HEK293 (cell line): ENCODE measurements around the gene GJD3.

Experiments
- ELK4 ChIP-seq: IDR thresholded peaks from 2 replicates; pipeline ENCODE4 v1.6.1; 2011; ENCODE audit warnings: mild to moderate bottlenecking, low read depth, low read length, borderline replicate concordance
- GFI1B ChIP-seq: fragments of 450-650 bp; formaldehyde crosslinking; IDR thresholded peaks from 2 replicates; pipeline ENCODE4 v1.5.1; 2016; ENCODE audit warnings: missing biosample characterization, missing genetic modification characterization
- GLIS1 ChIP-seq: fragments of 450-650 bp; formaldehyde crosslinking; IDR thresholded peaks from 2 replicates; pipeline ENCODE4 v1.5.1; 2016; ENCODE audit warnings: missing biosample characterization, missing genetic modification characterization
- HOXC10 ChIP-seq: sonication (generic); formaldehyde crosslinking; IDR thresholded peaks from 2 replicates; pipeline ENCODE4 v1.8.1; 2023; ENCODE audit warnings: mild to moderate bottlenecking, missing genetic modification reagents
- IKZF3 ChIP-seq: fragments of 450-650 bp; IDR thresholded peaks from 2 replicates; pipeline ENCODE4 v1.5.0; 2018; ENCODE audit warnings: missing biosample characterization, mild to moderate bottlenecking, missing genetic modification characterization, moderate library complexity
- KLF1 ChIP-seq: fragments of 450-650 bp; formaldehyde crosslinking; IDR thresholded peaks from 2 replicates; pipeline ENCODE4 v1.5.1; 2016; ENCODE audit warnings: missing biosample characterization, missing genetic modification characterization
- KLF7 ChIP-seq: fragments of 450-650 bp; formaldehyde crosslinking; IDR thresholded peaks from 2 replicates; pipeline ENCODE4 v1.5.1; 2016; ENCODE audit warnings: missing biosample characterization, missing genetic modification characterization, borderline replicate concordance
- PBX3 ChIP-seq: sonication (generic); formaldehyde crosslinking; IDR thresholded peaks from 2 replicates; pipeline ENCODE4 v1.8.1; 2022; ENCODE audit warnings: mild to moderate bottlenecking, moderate library complexity, missing genetic modification reagents
- PRDM1 ChIP-seq: fragments of 450-650 bp; formaldehyde crosslinking; IDR thresholded peaks from 2 replicates; pipeline ENCODE4; 2016; ENCODE audit warnings: missing biosample characterization, missing genetic modification characterization
- WT1 ChIP-seq: fragments of 450-650 bp; formaldehyde crosslinking; IDR thresholded peaks from 2 replicates; pipeline ENCODE4 v1.5.1; 2016; ENCODE audit warnings: missing biosample characterization, missing genetic modification characterization
- ZBTB44 ChIP-seq: fragments of 450-650 bp; IDR thresholded peaks from 2 replicates; pipeline ENCODE4 v1.5.1; 2018; ENCODE audit warnings: missing biosample characterization, mild to moderate bottlenecking, missing genetic modification characterization
- ZBTB8A ChIP-seq: fragments of 450-650 bp; formaldehyde crosslinking; IDR thresholded peaks from 2 replicates; pipeline ENCODE4 v1.5.1; 2016; ENCODE audit warnings: missing biosample characterization, missing genetic modification characterization
- ZFP37 ChIP-seq: fragments of 450-650 bp; formaldehyde crosslinking; IDR thresholded peaks from 2 replicates; pipeline ENCODE4 v1.5.1; 2016; ENCODE audit warnings: missing biosample characterization, missing genetic modification characterization
- ZNF133 ChIP-seq: fragments of 450-650 bp; formaldehyde crosslinking; IDR thresholded peaks from 2 replicates; pipeline ENCODE4 v1.5.1; 2016; ENCODE audit warnings: missing biosample characterization, missing genetic modification characterization
- ZNF146 ChIP-seq: fragments of 450-650 bp; formaldehyde crosslinking; IDR thresholded peaks from 2 replicates; pipeline ENCODE4 v1.5.1; 2016; ENCODE audit warnings: missing biosample characterization, missing genetic modification characterization
- ZNF175 ChIP-seq: fragments of 450-650 bp; formaldehyde crosslinking; IDR thresholded peaks from 2 replicates; pipeline ENCODE4 v1.5.1; 2016; ENCODE audit warnings: missing biosample characterization, missing genetic modification characterization
- ZNF18 ChIP-seq: fragments of 450-650 bp; formaldehyde crosslinking; IDR thresholded peaks from 2 replicates; pipeline ENCODE4 v1.5.1; 2016; ENCODE audit warnings: missing biosample characterization, missing genetic modification characterization
- ZNF211 ChIP-seq: fragments of 450-650 bp; formaldehyde crosslinking; IDR thresholded peaks from 2 replicates; pipeline ENCODE4 v1.5.1; 2016; ENCODE audit warnings: low read depth, missing biosample characterization, missing genetic modification characterization
- ZNF280C ChIP-seq: fragments of 450-650 bp; formaldehyde crosslinking; IDR thresholded peaks from 2 replicates; pipeline ENCODE4 v1.5.1; 2016; ENCODE audit warnings: missing biosample characterization, missing genetic modification characterization
- ZNF292 ChIP-seq: fragments of 450-650 bp; formaldehyde crosslinking; IDR thresholded peaks from 2 replicates; pipeline ENCODE4 v1.5.1; 2016; ENCODE audit warnings: low read depth, missing biosample characterization, missing genetic modification characterization, borderline replicate concordance
- ZNF391 ChIP-seq: fragments of 450-650 bp; formaldehyde crosslinking; IDR thresholded peaks from 2 replicates; pipeline ENCODE4 v1.5.1; 2016; ENCODE audit warnings: low read depth, missing biosample characterization, missing genetic modification characterization, borderline replicate concordance
- ZNF501 ChIP-seq: fragments of 450-650 bp; formaldehyde crosslinking; IDR thresholded peaks from 2 replicates; pipeline ENCODE4 v1.5.1; 2016; ENCODE audit warnings: missing biosample characterization, missing genetic modification characterization
- ZNF658 ChIP-seq: fragments of 450-650 bp; formaldehyde crosslinking; IDR thresholded peaks from 2 replicates; pipeline ENCODE4; 2016; ENCODE audit warnings: missing biosample characterization, missing genetic modification characterization
- ZNF664 ChIP-seq: fragments of 450-650 bp; formaldehyde crosslinking; IDR thresholded peaks from 2 replicates; pipeline ENCODE4 v1.5.1; 2016; ENCODE audit warnings: missing biosample characterization, missing genetic modification characterization
- ZNF777 ChIP-seq: fragments of 450-650 bp; formaldehyde crosslinking; IDR thresholded peaks from 2 replicates; pipeline ENCODE4 v1.5.1; 2017; ENCODE audit warnings: missing biosample characterization, missing genetic modification characterization, borderline replicate concordance
- ZNF843 ChIP-seq: fragments of 450-650 bp; formaldehyde crosslinking; IDR thresholded peaks from 2 replicates; pipeline ENCODE4 v1.5.1; 2016; ENCODE audit warnings: missing biosample characterization, missing genetic modification characterization
- ZSCAN23 ChIP-seq: fragments of 450-650 bp; formaldehyde crosslinking; IDR thresholded peaks from 2 replicates; pipeline ENCODE4 v1.5.1; 2016; ENCODE audit warnings: missing biosample characterization, missing genetic modification characterization
- TF ChIP-seq, protein P1 (sequence below): fragments of 450-650 bp; formaldehyde crosslinking; IDR thresholded peaks from 2 replicates; pipeline ENCODE4 v1.5.1; 2016; ENCODE audit warnings: missing biosample characterization, missing genetic modification characterization

GJD3 gene

GRCh38 chr17:40316571-40317344 lies 47.8 kb downstream of the GJD3 start (continued):
- TF ChIP-seq, protein P1, sequence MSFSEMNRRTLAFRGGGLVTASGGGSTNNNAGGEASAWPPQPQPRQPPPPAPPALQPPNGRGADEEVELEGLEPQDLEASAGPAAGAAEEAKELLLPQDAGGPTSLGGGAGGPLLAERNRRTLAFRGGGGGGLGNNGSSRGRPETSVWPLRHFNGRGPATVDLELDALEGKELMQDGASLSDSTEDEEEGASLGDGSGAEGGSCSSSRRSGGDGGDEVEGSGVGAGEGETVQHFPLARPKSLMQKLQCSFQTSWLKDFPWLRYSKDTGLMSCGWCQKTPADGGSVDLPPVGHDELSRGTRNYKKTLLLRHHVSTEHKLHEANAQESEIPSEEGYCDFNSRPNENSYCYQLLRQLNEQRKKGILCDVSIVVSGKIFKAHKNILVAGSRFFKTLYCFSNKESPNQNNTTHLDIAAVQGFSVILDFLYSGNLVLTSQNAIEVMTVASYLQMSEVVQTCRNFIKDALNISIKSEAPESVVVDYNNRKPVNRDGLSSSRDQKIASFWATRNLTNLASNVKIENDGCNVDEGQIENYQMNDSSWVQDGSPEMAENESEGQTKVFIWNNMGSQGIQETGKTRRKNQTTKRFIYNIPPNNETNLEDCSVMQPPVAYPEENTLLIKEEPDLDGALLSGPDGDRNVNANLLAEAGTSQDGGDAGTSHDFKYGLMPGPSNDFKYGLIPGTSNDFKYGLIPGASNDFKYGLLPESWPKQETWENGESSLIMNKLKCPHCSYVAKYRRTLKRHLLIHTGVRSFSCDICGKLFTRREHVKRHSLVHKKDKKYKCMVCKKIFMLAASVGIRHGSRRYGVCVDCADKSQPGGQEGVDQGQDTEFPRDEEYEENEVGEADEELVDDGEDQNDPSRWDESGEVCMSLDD (tag by site-specific recombination), result no peak
- TF ChIP-seq ZBTB44 (tag by site-specific recombination) (0 out of 2 replicates have a peak, but pooled peaks have one; percentile 6), ZNF843 (tag by site-specific recombination) (peak; percentile 35; the same call in 1 of the 2 replicates), ZNF664 (no peak), GFI1B (peak; percentile 87), WT1 (tag by site-specific recombination) (peak; percentile 52; the same call in 1 of the 2 replicates), ZNF292 (tag by site-specific recombination) (no peak), ZNF175 (no peak), ZNF501 (tag by site-specific recombination) (peak; percentile 47; the same call in 1 of the 2 replicates), HOXC10 (CRISPR knock-in tag) (no peak), ZBTB8A (tag by site-specific recombination) (no peak), IKZF3 (tag by site-specific recombination) (peak; percentile 61), ZSCAN23 (tag by site-specific recombination) (peak; percentile 13; the same call in 1 of the 2 replicates), ZNF280C (tag by site-specific recombination) (no peak), KLF1 (peak; percentile 62), ZNF777 (tag by site-specific recombination) (no peak), ELK4 (no peak), PRDM1 (tag by site-specific recombination) (no peak), ZFP37 (tag by site-specific recombination) (no peak), ZNF133 (no peak), ZNF211 (tag by site-specific recombination) (no peak), PBX3 (CRISPR knock-in tag) (peak; percentile 54; the same call in 1 of the 2 replicates), ZNF658 (no peak), ZNF18 (tag by site-specific recombination) (no peak), GLIS1 (tag by site-specific recombination) (peak; percentile 95), ZNF146 (tag by site-specific recombination) (0 out of 2 replicates have a peak, but pooled peaks have one; percentile 3), ZNF391 (tag by site-specific recombination) (peak; percentile 38; the same call in 1 of the 2 replicates), KLF7 (tag by site-specific recombination) (peak; percentile 31; the same call in 1 of the 2 replicates)
